ENCODE measurements around the gene UBE2I.

Gene UBE2I

DNA sequence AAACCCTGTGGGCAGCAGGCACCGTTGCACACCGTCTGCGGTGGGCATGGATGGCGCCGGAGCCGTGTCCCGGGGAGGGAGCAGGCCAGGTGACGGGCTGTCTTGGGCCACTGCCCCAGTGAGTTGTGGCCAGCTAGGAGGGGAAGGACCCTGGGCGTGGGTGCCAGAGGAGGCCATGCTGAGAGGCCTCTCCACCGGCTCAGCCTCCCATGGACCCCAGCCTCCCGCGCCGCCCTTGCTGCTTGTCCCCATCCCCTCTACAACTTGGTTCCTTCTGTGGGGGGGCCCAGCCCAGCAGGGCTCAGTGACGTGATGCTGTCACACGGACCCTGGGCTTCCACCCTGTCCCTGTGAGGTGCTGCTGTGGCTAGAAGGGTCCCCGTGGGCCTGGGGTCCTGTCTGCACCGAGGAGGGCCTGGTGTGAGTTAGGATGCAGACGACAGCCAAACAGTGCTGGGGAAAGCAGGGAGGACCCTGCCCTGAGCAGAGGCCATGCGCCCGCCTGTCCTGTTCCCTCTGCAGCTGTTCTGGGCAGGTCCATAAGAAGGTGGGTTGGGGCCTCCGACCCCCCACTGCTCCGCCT is 11.3 kb downstream of the UBE2I start:
- Histone ChIP-seq H3K4me3 (ENCODE audit: low read length) (no peak overlapping the region), H4K20me1 (ENCODE audit: insufficient read depth, low read length) (peaks cover 32% of the 10 kb centered on the region), H3K4me1 (ENCODE audit: low read length) (peaks cover 1% of the 10 kb centered on the region), H3K9ac (ENCODE audit: low read length) (no peak overlapping the region), H3K4me2 (ENCODE audit: low read length) (no peak overlapping the region), H2AFZ (ENCODE audit: low read depth, low read length) (no peak overlapping the region), H3K27ac (ENCODE audit: low read length) (no peak overlapping the region), H3K36me3 (replicated peaks; ENCODE audit: low read depth, low read length) (peaks cover 64% of the 10 kb centered on the region), H3K9me3 (ENCODE audit: insufficient read depth, low read length) (no peaks in the 10 kb centered on the region), H3K27me3 (ENCODE audit: low read depth, low read length) (no peaks in the 10 kb centered on the region), H3K79me2 (ENCODE audit: low read length) (peaks cover 28% of the 10 kb centered on the region)
- TF ChIP-seq, protein P1, sequence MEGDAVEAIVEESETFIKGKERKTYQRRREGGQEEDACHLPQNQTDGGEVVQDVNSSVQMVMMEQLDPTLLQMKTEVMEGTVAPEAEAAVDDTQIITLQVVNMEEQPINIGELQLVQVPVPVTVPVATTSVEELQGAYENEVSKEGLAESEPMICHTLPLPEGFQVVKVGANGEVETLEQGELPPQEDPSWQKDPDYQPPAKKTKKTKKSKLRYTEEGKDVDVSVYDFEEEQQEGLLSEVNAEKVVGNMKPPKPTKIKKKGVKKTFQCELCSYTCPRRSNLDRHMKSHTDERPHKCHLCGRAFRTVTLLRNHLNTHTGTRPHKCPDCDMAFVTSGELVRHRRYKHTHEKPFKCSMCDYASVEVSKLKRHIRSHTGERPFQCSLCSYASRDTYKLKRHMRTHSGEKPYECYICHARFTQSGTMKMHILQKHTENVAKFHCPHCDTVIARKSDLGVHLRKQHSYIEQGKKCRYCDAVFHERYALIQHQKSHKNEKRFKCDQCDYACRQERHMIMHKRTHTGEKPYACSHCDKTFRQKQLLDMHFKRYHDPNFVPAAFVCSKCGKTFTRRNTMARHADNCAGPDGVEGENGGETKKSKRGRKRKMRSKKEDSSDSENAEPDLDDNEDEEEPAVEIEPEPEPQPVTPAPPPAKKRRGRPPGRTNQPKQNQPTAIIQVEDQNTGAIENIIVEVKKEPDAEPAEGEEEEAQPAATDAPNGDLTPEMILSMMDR (IDR thresholded peaks at IDR 0.05; ENCODE audit: low read depth, low read length): no peak
- no peak for TF ChIP-seq EZH2phosphoT487 (IDR thresholded peaks at IDR 0.05; ENCODE audit: low read depth)

DNA sequence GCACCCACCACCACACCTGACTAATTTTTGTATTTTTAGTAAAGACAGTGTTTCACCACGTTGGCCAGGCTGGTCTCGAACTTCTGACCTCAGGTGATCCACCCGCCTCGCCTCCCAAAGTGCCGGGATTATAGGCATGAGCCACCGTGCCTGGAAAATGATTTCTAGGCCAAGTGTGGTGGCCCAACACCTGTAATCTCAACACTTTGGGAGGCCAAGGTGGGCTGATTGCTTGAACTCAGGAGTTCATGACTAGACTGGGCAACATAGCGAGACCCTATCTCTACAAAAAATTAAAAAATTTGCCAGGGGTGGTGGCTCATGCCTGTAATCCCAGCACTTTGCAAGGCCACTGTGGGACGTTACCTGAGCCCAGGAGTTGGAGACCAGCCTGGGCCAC is 13.0 kb downstream of the UBE2I start:
- H3K4me1 ChIP-seq (ENCODE audit: low read length): peaks cover 15% of the 10 kb centered on the region
- no peak overlapping the region for H3K4me2 ChIP-seq (ENCODE audit: low read length)
- H3K36me3 ChIP-seq (replicated peaks; ENCODE audit: low read depth, low read length): peaks cover 50% of the 10 kb centered on the region
- no peak overlapping the region for H2AFZ ChIP-seq (ENCODE audit: low read depth, low read length)
- no peaks in the 10 kb centered on the region for H3K27me3 ChIP-seq (ENCODE audit: low read depth, low read length)
- H4K20me1 ChIP-seq (ENCODE audit: insufficient read depth, low read length): peaks cover 24% of the 10 kb centered on the region
- H3K4me3 ChIP-seq (ENCODE audit: low read length): no peak overlapping the region
- TF ChIP-seq, protein P1 (IDR thresholded peaks at IDR 0.05; ENCODE audit: low read depth, low read length): no peak
- TF ChIP-seq EZH2phosphoT487 (IDR thresholded peaks at IDR 0.05; ENCODE audit: low read depth): no peak
- H3K79me2 ChIP-seq (ENCODE audit: low read length): peaks cover 18% of the 10 kb centered on the region
- H3K9me3 ChIP-seq (ENCODE audit: insufficient read depth, low read length): no peaks in the 10 kb centered on the region
- no peak overlapping the region for H3K9ac ChIP-seq (ENCODE audit: low read length)
- no peak overlapping the region for H3K27ac ChIP-seq (ENCODE audit: low read length)

DNA sequence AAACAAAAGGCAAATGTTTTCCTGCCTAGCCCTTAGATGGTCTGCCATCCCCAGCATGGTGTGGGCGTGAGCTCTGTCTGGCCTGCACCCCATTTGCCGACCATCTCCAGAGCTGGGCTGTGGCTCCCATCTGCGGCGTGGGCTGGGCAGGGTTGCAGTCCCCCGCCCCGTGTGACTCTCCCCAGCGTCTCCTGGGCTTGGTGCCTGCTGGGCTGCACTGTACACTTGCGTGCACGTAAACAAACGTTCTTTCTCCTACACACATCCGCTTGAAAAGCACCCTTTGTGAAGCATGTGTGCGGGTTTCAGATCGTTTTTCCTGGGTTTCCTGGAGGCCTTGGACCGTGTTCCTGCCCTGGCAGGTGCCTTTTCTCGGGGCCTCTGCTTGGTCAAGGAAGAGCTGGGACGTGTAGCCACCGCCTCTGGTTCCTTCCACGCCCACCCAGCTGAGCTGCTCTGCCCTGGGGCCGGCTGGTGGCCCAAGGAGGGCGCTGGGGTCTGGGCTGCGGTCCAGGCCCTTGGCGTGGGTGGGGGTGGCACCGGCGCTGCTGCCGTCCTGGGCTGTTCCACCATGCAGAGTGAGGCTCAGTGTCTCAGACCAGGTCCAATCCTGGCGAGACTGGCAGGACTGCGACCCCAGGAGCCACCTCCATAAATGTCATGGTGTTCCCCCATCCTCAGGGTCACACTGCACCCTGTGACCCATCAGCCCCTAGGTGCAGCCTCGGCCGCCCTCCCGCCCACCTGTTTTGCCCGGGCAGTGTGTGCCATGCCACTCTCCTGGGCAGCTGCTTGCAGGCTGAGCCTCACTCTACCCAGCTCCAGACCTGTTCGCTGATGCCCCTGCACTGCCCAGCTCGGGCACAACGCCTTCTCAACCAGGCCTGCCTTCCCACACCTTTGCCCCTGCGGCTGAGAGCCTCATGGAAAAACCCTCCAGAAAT is 14.1 kb downstream of the UBE2I start:
- H3K4me2 ChIP-seq (ENCODE audit: low read length): no peak overlapping the region
- H3K27ac ChIP-seq (ENCODE audit: low read length): no peak overlapping the region
- H3K9ac ChIP-seq (ENCODE audit: low read length): no peak overlapping the region
- H3K4me1 ChIP-seq (ENCODE audit: low read length): peaks cover 15% of the 10 kb centered on the region
- peaks cover 38% of the 10 kb centered on the region for H3K36me3 ChIP-seq (replicated peaks; ENCODE audit: low read depth, low read length)
- H3K27me3 ChIP-seq (ENCODE audit: low read depth, low read length): no peaks in the 10 kb centered on the region
- H4K20me1 ChIP-seq (ENCODE audit: insufficient read depth, low read length): peaks cover 15% of the 10 kb centered on the region
- H2AFZ ChIP-seq (ENCODE audit: low read depth, low read length): no peak overlapping the region
- peaks cover 7% of the 10 kb centered on the region; the same call in 1 of the 2 replicates for H3K79me2 ChIP-seq (ENCODE audit: low read length)
- no peak overlapping the region for H3K4me3 ChIP-seq (ENCODE audit: low read length)
- H3K9me3 ChIP-seq (ENCODE audit: insufficient read depth, low read length): no peaks in the 10 kb centered on the region
- TF ChIP-seq, protein P1 (IDR thresholded peaks at IDR 0.05; ENCODE audit: low read depth, low read length): no peak
- TF ChIP-seq EZH2phosphoT487 (IDR thresholded peaks at IDR 0.05; ENCODE audit: low read depth): no peak

DNA sequence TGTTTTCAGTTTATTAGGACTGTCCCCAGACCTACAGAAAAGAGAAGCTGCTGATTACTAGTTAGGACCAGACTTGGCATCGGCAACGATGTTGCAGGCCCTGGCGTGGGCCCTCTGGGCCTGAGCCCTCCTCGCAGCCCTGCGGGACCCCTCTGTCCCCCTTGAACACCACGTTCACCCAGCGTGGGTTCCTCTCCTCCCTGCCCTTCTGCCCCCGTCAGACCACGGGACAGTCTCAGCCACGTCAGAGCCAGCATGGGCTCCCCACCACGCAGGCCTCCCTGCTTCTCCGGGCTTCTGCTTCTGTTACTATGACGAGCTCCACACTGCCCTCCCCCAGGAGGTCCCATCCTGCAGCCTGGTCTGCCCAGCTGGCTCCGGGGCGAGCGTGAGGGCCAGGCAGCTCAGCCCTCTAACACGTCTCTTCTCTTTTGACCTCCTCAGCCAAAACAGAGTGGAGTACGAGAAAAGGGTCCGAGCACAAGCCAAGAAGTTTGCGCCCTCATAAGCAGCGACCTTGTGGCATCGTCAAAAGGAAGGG is 14.9 kb downstream of the UBE2I start:
- H2AFZ ChIP-seq (ENCODE audit: low read depth, low read length): no peak overlapping the region
- H3K4me2 ChIP-seq (ENCODE audit: low read length): no peak overlapping the region
- H3K9me3 ChIP-seq (ENCODE audit: insufficient read depth, low read length): no peaks in the 10 kb centered on the region
- peaks cover 2% of the 10 kb centered on the region; the same call in 1 of the 2 replicates for H3K79me2 ChIP-seq (ENCODE audit: low read length)
- TF ChIP-seq EZH2phosphoT487 (IDR thresholded peaks at IDR 0.05; ENCODE audit: low read depth): no peak
- TF ChIP-seq, protein P1 (IDR thresholded peaks at IDR 0.05; ENCODE audit: low read depth, low read length): no peak
- H3K4me1 ChIP-seq (ENCODE audit: low read length): peaks cover 15% of the 10 kb centered on the region
- H3K27ac ChIP-seq (ENCODE audit: low read length): no peak overlapping the region
- H3K9ac ChIP-seq (ENCODE audit: low read length): no peak overlapping the region
- peaks cover 31% of the 10 kb centered on the region for H3K36me3 ChIP-seq (replicated peaks; ENCODE audit: low read depth, low read length)
- H3K27me3 ChIP-seq (ENCODE audit: low read depth, low read length): no peaks in the 10 kb centered on the region
- peaks cover 15% of the 10 kb centered on the region; the same call in 1 of the 2 replicates for H4K20me1 ChIP-seq (ENCODE audit: insufficient read depth, low read length)
- H3K4me3 ChIP-seq (ENCODE audit: low read length): no peak overlapping the region
